MG63 (cell line): ENCODE measurements around the gene ZGPAT. TPM values are rescaled to one million over a fixed set of nuclear protein-coding genes. Genes with fewer than 3 reads are reported as not detected.

ENCODE experiments used
- DNase-seq: peaks from one replicate; pipeline ENCODE4 v3.0.0-alpha.2; 2020
- H3K27me3 ChIP-seq: fragments of 250-450 bp; sonication (Bioruptor Pico); 2 replicates; pipeline ENCODE4 v1.5.1; 2020; ENCODE audit warnings: mild to moderate bottlenecking, moderate library complexity
- H3K36me3 ChIP-seq: fragments of 250-450 bp; sonication (Bioruptor Pico); 2 replicates; pipeline ENCODE4 v1.5.1; 2020; ENCODE audit warnings: mild to moderate bottlenecking, moderate library complexity
- H3K4me3 ChIP-seq: fragments of 250-450 bp; sonication (Bioruptor Pico); 2 replicates; pipeline ENCODE4 v1.5.1; 2020; ENCODE audit warnings: mild to moderate bottlenecking, moderate library complexity
- H3K9me3 ChIP-seq: fragments of 250-450 bp; sonication (Bioruptor Pico); 2 replicates; pipeline ENCODE4 v1.5.1; 2020; ENCODE audit warnings: mild to moderate bottlenecking, moderate library complexity
- total RNA-seq: library from RNA; depleted of rRNA; stranded (reverse); fragments of >200 nt; shearing (Covaris generic); gene quantifications from 2 replicates; pipeline ENCODE4 v1.2.3, GENCODE V29; 2014; ENCODE audit warnings: low replicate concordance

Gene ZGPAT
- total RNA-seq, 1 experiment from 2014 or later = 46.2 TPM

DNA sequence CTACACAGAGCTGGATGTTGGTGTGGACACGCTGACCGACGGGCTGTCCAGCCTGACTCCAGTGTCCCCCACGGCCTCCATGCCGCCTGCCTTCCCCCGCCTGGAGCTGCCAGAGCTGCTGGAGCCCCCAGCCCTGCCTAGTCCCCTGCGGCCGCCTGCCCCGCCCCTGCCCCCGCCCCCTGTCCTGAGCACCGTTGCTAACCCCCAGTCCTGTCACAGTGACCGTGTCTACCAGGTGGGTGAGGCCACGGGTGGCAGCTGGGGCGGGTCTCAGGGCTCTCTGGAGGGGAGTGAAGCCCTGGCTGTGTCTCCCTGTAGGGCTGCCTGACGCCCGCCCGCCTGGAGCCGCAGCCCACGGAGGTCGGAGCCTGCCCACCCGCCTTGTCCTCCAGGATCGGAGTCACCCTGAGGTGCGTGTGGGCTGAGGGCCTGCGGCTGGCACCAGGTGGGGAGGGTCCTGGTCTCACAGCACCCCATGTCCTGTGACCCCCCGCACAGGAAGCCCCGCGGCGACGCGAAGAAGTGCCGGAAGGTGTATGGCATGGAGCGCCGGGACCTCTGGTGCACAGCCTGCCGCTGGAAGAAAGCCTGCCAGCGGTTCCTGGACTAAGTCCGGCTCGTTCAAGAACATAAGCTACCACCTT lies 34.7 kb downstream of the ZGPAT start:
- no peaks in the 10 kb centered on the region for H3K27me3 ChIP-seq
- no peak for DNase-seq

DNA sequence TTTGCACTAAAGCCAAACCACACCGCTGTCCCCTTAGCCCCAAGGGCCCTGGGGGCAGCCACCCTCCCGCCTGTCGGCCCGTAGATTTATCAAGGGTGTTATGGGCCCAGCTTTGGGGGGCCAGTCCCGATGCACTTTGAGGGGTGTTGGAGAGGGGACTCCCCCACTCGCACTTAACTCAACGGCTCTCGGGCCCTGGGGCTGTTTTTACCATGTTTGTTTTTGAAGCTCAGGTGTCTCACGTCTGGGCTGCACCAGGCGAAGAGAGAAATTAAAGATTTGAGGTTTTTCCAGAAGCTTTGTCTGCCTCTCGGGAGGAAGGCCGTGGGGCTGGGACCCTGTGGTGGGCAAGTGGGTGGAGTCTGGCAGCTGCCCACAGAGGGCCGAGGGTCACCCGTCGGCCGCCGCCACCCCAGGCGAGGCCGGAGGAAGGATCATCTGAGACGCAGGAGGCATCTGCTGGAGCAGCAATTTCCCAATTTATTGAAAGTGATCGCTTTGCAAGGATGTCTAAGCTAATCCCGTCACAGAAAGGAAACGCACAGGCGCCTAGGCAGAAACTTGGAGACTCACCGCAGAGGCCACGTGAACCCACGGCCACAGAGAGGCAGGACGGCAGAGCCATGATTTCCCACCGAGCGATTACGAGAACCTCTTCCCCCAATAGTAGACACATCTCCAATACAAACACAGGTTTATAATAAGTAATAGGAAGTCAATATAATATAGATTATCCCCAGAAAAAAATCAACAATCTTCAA lies 35.6 kb downstream of the ZGPAT start:
- H3K27me3 ChIP-seq = no peaks in the 10 kb centered on the region
- DNase-seq = no peak
- no peaks in the 10 kb centered on the region for H3K9me3 ChIP-seq
- H3K4me3 ChIP-seq = no peak overlapping the region
- peaks cover 36% of the 10 kb centered on the region for H3K36me3 ChIP-seq

More for the DNA sequence above, 34.7 kb downstream of the ZGPAT start:
- Histone ChIP-seq H3K36me3 (peaks cover 37% of the 10 kb centered on the region), H3K9me3 (no peaks in the 10 kb centered on the region), H3K4me3 (no peak overlapping the region)

DNA sequence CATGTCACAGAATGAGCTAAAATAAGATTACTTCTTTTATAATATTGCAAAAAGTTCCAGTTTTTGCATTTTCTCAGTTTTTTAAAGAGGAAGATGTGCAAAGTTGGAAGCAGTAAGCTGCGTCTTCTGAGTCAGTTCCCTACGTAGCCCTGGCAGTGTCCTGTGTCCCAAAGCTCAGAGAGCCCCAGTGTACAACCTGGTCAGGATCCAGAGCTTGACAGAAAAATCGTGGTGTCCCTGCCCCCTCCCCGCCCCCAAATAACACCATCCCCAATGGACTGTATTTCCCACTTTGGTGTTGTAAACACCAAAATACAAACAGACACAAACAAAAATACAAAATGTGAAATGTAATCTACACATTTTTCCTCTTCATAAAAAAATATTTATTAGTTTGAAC lies 36.3 kb downstream of the ZGPAT start:
- no peak for DNase-seq
- Histone ChIP-seq H3K36me3 (peaks cover 31% of the 10 kb centered on the region), H3K4me3 (no peak overlapping the region), H3K9me3 (no peaks in the 10 kb centered on the region), H3K27me3 (no peaks in the 10 kb centered on the region)

DNA sequence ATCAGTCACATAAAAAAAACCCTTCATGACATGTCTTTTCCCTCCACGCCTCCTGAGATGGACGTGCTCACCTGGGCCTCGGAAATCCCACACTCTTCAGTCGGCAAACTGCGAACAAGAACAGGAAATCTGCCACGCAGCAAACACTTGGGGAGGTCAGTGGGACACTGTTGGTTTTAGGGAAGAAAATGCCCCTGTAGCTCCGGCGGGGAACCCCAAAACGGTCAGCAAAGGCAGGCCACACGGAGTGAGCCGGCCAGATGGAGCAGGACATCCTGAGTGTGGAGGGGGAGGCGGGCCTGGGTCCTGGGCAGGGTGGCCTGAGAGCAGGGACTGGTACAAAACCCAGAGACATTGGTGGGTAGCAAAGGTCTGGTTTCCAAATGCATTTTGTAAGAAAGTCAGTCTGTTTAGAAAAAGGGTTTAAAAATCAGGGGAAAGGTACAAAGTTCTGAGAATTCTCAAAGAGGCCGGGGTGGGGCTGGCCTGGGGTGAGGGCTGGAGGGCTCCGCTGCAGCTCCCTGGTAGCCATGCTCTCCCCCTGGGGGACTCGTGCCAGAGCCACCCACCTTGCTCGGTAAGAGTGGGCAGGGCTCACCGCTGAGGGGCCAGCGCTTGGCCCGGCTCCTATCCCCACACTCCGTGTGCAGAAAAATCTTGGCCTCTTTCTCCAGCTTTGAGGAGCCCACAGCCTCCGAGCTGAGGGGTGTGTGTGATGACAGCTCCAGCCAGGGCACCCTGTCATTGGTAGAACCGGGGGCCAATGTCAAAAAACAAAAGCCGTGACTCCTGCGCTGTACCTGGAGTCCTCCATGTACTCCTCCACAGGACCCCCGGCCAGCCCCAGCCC lies 37.0 kb downstream of the ZGPAT start:
- Histone ChIP-seq H3K36me3 (peaks cover 31% of the 10 kb centered on the region), H3K4me3 (no peak overlapping the region), H3K9me3 (no peaks in the 10 kb centered on the region), H3K27me3 (no peaks in the 10 kb centered on the region)
- no peak for DNase-seq

DNA sequence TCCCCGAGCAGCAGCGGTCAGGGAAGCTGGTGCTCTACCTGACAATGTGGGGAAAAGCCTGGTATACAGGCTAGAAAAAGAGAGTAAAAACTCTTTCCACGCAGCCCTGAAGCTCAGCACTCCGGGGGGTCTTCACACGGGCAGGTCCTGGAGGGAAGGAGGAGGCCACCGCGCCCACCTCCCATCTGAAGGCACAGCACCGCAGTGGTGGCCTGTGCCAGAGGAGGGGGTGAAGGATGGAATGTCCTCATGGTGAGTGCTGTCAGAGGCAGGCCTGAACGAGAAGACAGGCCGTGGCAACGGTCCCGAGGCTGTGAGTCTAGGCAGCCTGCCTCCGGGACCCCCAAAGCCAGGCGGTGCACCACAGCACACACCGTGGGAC lies 37.6 kb downstream of the ZGPAT start:
- no peak for DNase-seq
- no peaks in the 10 kb centered on the region for H3K9me3 ChIP-seq
- H3K36me3 ChIP-seq = peaks cover 31% of the 10 kb centered on the region
- no peak overlapping the region for H3K4me3 ChIP-seq
- no peaks in the 10 kb centered on the region for H3K27me3 ChIP-seq

DNA sequence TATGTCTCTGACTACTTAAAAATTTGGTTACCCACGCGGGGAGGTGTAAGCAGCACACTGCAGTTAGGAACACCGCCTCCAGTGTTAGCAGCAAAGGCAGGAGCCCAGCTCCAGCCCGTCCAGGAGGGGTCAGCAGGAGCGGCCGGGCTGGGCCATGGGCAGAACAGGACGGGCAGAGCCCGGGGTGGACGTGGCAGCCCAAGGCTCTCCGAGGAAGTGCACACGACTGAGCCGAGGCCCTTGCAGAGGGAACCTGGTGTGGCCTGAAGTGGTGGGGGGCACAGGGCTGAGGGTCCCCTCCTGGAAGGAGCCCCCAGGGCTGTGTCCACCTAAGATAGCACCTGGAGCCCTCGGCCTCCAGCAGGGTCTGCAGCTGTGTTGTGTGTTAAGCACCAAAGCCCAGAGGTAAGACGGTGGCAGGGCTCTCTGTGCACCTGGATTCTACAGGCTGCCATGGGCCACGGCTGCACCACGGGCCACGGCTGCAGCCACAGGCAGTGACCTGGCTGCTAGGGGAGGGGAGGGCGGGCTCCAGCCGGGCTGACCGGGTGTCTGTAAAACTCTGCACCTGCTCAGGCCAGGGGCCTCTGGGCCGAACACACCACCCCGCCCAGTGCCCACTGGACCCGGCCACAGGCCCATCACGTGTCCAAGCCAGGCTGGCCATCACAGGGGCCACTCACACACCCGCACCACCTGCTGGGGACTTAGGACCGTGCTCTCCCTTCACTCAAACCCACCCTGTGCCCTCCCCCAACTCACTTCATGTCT lies 38.3 kb downstream of the ZGPAT start:
- no peaks in the 10 kb centered on the region for H3K9me3 ChIP-seq
- DNase-seq = no peak
- peaks cover 28% of the 10 kb centered on the region for H3K36me3 ChIP-seq
- no peaks in the 10 kb centered on the region for H3K27me3 ChIP-seq
- H3K4me3 ChIP-seq = no peak overlapping the region

DNA sequence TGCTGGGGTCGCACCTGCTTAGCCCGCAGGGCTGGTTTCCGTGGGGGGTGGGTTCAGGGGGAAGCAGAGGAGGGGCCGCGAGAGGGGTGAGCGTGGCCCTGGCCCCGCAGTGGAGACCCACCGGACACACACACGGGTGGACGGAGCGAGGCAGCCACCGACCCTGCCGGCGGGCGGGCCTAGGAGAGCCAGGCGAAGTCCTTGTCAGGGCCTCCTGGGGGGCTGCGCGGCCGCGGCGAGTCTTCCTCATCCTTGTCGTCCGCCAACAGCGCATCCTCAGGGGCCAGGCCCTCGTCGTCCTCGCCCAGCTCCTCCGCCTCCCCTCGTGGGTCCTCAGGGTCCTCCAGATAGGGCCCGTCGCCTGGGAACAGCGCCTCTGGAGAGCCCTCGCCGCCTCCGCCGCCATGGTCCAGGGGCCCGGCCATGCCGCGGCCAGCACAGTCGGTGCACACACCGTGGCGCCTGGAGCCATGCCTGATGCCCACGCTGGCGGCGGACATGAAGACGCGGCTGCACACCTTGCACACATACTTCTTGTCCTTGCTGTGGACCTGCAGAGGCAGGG lies 39.0 kb downstream of the ZGPAT start:
- H3K36me3 ChIP-seq = peaks cover 21% of the 10 kb centered on the region
- no peaks in the 10 kb centered on the region for H3K9me3 ChIP-seq
- DNase-seq = no peak
- no peak overlapping the region for H3K4me3 ChIP-seq
- H3K27me3 ChIP-seq = no peaks in the 10 kb centered on the region

DNA sequence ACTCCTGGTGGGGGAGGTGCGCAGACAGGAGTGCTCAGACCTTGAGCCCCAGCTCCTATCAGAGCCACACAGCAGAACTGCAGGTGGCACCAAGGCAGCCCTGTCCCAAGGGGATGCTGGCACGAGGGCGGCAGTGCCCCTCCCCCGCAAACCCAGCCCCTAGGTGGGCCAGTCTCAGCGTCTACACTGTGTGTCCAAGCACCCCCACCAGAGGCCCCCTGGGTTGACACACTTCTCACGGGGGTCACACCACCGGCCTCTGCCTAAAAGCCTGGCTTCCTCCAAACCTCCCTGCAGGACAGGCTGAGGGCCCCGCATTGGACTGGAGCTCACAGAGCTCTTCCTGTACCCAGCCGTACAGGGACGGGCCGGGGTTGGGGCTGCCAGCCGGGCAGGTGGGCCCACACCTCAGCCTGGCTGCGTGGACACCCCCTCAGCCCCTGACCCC lies 39.8 kb downstream of the ZGPAT start:
- Histone ChIP-seq H3K4me3 (no peak overlapping the region), H3K27me3 (no peaks in the 10 kb centered on the region), H3K36me3 (peaks cover 13% of the 10 kb centered on the region), H3K9me3 (no peaks in the 10 kb centered on the region)
- no peak for DNase-seq

DNA sequence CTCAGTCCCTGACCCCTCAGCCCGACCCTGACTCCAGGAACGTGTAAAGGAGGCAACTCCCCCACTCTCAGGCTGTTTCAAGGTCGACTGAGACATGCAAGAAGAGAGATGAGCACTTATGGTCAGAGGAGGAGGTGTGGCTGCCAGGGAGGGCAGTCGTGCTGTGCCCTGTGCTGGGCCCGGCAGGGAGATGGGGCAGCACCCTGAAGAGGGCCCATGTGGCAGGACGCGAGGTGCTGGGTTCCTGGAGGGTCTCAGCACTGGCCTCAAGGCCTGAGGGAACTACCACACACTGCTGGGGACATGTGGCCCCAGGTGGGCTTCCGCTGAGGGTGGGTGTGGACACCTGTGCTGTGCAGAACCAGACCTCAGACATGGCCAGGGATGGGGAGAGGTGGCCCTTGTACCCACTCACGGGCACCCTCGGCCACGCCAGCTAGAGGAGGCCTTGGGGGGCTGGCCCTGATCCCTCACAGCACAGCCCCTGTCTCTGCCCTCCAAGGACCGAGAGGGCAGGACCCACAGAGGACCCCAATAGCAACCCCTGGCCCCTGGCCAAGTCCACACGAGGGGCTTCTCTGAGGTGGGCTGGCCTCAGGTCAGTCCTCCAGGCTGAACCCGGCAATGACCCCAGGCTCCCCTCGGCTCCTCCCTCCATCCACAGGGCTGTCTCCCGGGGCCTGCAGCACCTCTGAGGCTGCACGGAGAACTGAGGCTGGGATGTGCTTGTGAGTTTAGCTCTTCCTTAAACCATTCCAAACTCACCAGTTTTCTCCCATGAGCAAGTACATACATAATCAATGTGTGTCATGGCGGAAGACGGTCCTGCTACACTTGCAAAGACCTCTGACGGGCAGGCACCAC lies 40.5 kb downstream of the ZGPAT start:
- no peak overlapping the region for H3K4me3 ChIP-seq
- peaks cover 8% of the 10 kb centered on the region for H3K36me3 ChIP-seq
- H3K9me3 ChIP-seq = no peaks in the 10 kb centered on the region
- H3K27me3 ChIP-seq = no peaks in the 10 kb centered on the region
- DNase-seq = no peak

DNA sequence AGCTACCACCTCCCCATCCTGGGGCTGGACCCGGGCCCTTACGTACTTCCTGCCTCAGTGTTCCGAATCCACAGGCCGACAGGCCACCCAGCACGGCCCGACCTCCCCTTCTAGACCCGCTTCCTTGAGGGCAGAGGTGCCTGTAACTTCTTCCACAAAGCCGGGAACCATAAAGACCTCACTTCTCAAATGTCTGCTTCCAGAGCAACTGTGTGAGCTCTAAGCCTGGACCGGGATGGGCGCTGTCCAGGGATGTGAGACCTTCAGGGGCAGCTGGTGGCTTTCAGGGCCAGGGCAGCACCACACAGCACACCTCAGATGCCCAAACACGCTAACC lies 41.1 kb downstream of the ZGPAT start:
- H3K4me3 ChIP-seq = no peak overlapping the region
- no peaks in the 10 kb centered on the region for H3K9me3 ChIP-seq
- no peaks in the 10 kb centered on the region for H3K27me3 ChIP-seq
- no peak for DNase-seq
- H3K36me3 ChIP-seq = peaks cover 2% of the 10 kb centered on the region

DNA sequence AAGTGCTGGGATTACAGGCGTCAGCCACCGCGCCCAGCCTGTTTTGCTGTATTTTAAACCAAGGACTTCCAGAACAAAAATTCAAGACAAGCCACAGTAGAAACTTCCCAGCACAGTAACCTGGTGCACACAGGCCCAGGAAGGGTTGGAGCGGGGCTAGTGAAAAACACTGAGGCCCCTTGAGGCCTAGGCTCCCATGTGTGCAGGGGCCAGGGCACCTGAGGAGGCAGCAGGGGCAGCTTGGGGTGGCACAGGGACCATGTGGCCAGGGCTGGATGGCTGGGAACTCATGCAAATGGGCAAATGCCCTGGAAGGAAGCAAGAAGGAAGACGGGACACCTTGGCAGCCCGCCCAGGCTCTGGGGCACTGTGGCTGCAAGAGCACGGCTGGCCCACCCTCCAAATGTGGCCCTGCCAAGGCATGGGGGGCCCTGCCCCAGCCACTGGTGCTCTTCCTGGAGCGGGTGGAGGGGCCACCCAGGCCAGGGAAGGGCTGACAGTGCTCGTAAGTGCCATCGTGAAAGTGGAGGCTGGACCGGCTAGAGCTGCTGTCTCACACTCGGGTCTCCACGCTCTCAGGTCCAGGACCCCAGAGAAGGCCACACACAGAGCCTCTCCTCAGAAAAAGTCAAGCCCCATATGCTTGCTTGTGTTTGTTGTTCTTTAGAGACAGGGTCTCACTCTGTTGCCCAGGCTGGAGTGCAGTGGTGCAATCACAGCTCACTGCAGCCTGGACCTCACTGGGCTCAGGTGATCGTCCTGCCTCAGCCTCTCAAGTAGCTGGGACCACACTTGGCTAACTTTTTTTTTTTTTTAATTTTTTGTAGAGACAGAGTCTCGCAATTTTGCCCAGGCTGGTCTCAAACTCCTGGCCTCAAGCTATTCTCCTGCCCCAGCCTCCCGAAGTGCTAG lies 42.0 kb downstream of the ZGPAT start:
- Histone ChIP-seq H3K4me3 (no peak overlapping the region), H3K36me3 (no peaks in the 10 kb centered on the region; the same call in none of the 2 replicates), H3K9me3 (no peaks in the 10 kb centered on the region), H3K27me3 (no peaks in the 10 kb centered on the region)
- DNase-seq = no peak

DNA sequence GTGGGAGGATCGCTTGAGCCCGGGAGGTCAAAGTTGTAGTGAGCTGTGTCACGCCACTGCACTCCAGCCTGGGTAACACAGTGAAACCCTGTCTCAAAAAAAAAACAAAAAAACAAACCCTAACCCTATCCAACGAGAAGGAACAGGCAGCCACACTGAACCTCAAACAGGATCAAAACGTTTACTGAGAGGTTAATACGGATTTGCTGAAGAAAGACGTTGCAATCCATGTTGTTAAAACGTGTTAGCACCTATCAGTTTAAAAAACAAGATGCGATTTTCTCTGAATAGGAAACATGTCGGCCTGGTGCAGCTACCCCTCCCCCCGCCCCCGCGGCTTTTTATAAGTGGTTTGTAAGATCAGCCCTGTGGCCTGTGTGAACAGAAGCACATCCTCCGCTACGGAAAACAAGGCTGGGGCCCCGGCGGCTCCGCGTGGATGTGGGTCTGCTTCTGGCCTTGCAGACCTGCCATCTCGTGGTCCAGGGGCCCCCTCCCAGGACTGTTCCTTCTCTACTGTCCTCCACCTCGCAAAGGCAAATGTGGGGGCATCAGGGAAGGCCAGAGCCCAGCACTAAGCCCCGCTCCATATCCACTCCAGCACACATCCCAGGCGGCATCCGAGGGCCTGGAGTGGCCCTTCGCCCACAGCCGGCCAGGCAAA lies 43.1 kb downstream of the ZGPAT start:
- Histone ChIP-seq H3K36me3 (no peaks in the 10 kb centered on the region; the same call in none of the 2 replicates), H3K4me3 (no peak overlapping the region), H3K27me3 (no peaks in the 10 kb centered on the region), H3K9me3 (no peaks in the 10 kb centered on the region)
- no peak for DNase-seq

DNA sequence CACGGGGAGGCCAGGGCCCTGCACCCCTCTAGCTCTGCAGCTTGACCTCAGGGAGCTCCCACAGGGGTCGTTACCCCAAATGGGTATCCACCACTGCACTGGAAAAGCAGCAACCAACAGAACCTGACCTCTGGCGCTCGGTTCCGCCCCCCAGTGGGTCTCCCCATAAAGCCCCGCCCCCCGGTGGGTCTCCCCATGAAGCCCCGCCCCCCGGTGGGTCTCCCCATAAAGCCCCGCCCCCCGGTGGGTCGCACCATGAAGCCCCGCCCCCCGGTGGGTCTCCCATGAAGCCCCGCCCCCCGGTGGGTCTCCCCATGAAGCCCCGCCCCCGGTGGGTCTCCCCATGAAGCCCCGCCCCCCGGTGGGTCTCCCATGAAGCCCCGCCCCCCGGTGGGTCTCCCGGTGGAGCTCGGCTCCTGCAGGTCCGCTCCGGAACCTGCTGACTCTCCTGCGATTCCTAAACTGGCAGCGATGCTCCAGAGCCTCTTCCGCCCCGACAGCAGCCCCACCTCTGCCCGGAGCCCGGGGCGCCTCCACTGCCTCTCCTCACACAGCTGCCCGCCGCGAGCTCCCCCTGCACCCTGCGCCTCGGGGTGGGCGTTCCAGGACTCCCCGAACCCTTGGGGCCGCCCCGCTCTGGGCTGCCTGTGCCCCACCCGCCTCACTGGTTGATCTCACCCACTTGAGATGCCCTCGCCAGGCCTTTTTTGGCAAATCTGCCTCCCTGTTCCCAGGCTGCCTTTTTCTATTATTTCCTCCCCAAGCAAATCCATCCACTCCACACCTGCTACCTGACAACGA lies 43.8 kb downstream of the ZGPAT start:
- Histone ChIP-seq H3K36me3 (no peaks in the 10 kb centered on the region; the same call in 1 of the 2 replicates), H3K4me3 (no peak overlapping the region), H3K27me3 (no peaks in the 10 kb centered on the region), H3K9me3 (no peaks in the 10 kb centered on the region)
- DNase-seq = no peak
